IMR-90 (cell line): ENCODE data around the gene PIP5K1A. TPM values are rescaled to one million over a fixed set of nuclear protein-coding genes. Genes with fewer than 3 reads are reported as not detected.

Source experiments
- ATAC-seq: fragments of 200-7000 bp; cut with Tn5 transposase; 2 replicates; pipeline ENCODE4 v1.9.1; 2020; ENCODE audit warnings: low read depth, mild to moderate bottlenecking, moderate library complexity
- BruUV-seq: library from RNA; stranded (reverse); fragments of 400-500 nt; replicated peaks from 2 replicates; lab custom pipeline; 2021; lab: Mats Ljungman, UMichigan
- CTCF ChIA-PET: fragments of 300-600 bp; formaldehyde crosslinking; extraction: SDS; loops from one replicate; lab custom pipeline; 2021; ENCODE audit warnings: antibody characterized with exemption; lab: Yijun Ruan, JAX
- POLR2A ChIA-PET: fragments of 300-600 bp; sonication (Branson Sonifier 250); formaldehyde crosslinking; loops from one replicate; lab custom pipeline; 2022; ENCODE audit warnings: antibody characterized with exemption; ENCODE audit not compliant: unreplicated experiment; lab: Charles Lee
- DNase-seq: peaks from one replicate; pipeline ENCODE4 v3.0.0; 2013
- H2AFZ ChIP-seq: replicated peaks from 2 replicates; pipeline ENCODE3; 2013; ENCODE audit warnings: low read length, mild to moderate bottlenecking; ENCODE audit not compliant: poor library complexity
- H2AK5ac ChIP-seq: 2 replicates; pipeline ENCODE4 v1.6.1; 2013; ENCODE audit warnings: low read depth, low read length, inconsistent platforms
- H2AK9ac ChIP-seq: replicated peaks from 2 replicates; pipeline ENCODE3; 2013; ENCODE audit warnings: mild to moderate bottlenecking, low read depth, low read length, moderate library complexity; ENCODE audit not compliant: poor library complexity
- H2BK120ac ChIP-seq: 2 replicates; pipeline ENCODE4 v1.6.1; 2013; ENCODE audit warnings: low read depth, low read length, inconsistent platforms
- H2BK15ac ChIP-seq: 3 replicates; pipeline ENCODE4 v1.6.1; 2013; ENCODE audit warnings: low read depth, low read length, inconsistent platforms
- H2BK20ac ChIP-seq: 2 replicates; pipeline ENCODE4 v1.6.1; 2013; ENCODE audit warnings: low read depth, mild to moderate bottlenecking, inconsistent platforms, low read length, moderate library complexity
- H2BK5ac ChIP-seq: 2 replicates; pipeline ENCODE4 v1.6.1; 2013; ENCODE audit warnings: mild to moderate bottlenecking, low read depth, low read length, inconsistent platforms; ENCODE audit not compliant: poor library complexity, severe bottlenecking
- H3K14ac ChIP-seq: replicated peaks from 2 replicates; pipeline ENCODE4 v1.6.1; 2013; ENCODE audit warnings: low read depth, low read length, inconsistent platforms
- H3K18ac ChIP-seq: 2 replicates; pipeline ENCODE4 v1.6.1; 2013; ENCODE audit warnings: low read depth, low read length, control low read depth
- H3K23ac ChIP-seq: 2 replicates; pipeline ENCODE4 v1.6.1; 2013; ENCODE audit warnings: low read depth, low read length, inconsistent platforms
- H3K27ac ChIP-seq: 2 replicates; pipeline ENCODE4 v1.5.1; 2013; ENCODE audit warnings: mild to moderate bottlenecking, control low read depth, low read length; ENCODE audit not compliant: insufficient read depth
- H3K27me3 ChIP-seq: 2 replicates; pipeline ENCODE4 v1.6.1; 2013; ENCODE audit warnings: low read length; ENCODE audit not compliant: control insufficient read depth, insufficient read depth
- H3K36me3 ChIP-seq: 2 replicates; pipeline ENCODE4 v1.6.1; 2013; ENCODE audit warnings: low read length, mixed read lengths; ENCODE audit not compliant: control insufficient read depth, insufficient read depth
- H3K4ac ChIP-seq: 2 replicates; pipeline ENCODE4 v1.6.1; 2013; ENCODE audit warnings: low read depth, low read length, inconsistent platforms
- H3K4me1 ChIP-seq: 2 replicates; pipeline ENCODE4 v1.6.1; 2013; ENCODE audit warnings: low read length, mixed read lengths; ENCODE audit not compliant: control insufficient read depth, insufficient read depth
- H3K4me2 ChIP-seq: 2 replicates; pipeline ENCODE4 v1.6.1; 2013; ENCODE audit warnings: low read depth, mild to moderate bottlenecking, control low read depth, low read length, moderate library complexity
- H3K4me3 ChIP-seq: 2 replicates; pipeline ENCODE4 v1.5.1; 2013; ENCODE audit warnings: low read depth, mild to moderate bottlenecking, control low read depth, low read length, moderate library complexity; ENCODE audit not compliant: insufficient read depth
- H3K56ac ChIP-seq: 2 replicates; pipeline ENCODE4 v1.6.1; 2013; ENCODE audit warnings: low read length, inconsistent platforms; ENCODE audit not compliant: insufficient read depth; ENCODE audit errors: extremely low read depth
- H3K79me1 ChIP-seq, 2 experiments: 2 replicates each; pipeline ENCODE4 v1.6.1; 2013; ENCODE audit warnings: low read length in 2 of 2, inconsistent platforms in 1 of 2, low read depth in 1 of 2
- H3K9ac ChIP-seq: 2 replicates; pipeline ENCODE4 v1.6.1; 2013; ENCODE audit warnings: low read depth, low read length, control low read depth
- H3K9me1 ChIP-seq: 2 replicates; pipeline ENCODE4 v1.6.1; 2013; ENCODE audit warnings: low read length, inconsistent platforms; ENCODE audit not compliant: insufficient read depth
- H3K9me3 ChIP-seq: 2 replicates; pipeline ENCODE4 v1.6.1; 2013; ENCODE audit warnings: low read length; ENCODE audit not compliant: control insufficient read depth, insufficient read depth
- H4K20me1 ChIP-seq: 2 replicates; pipeline ENCODE4 v1.6.1; 2013; ENCODE audit warnings: low read length, inconsistent platforms; ENCODE audit not compliant: insufficient read depth
- H4K5ac ChIP-seq: 2 replicates; pipeline ENCODE4 v1.6.1; 2013; ENCODE audit warnings: mild to moderate bottlenecking, low read depth, low read length, control low read depth
- H4K8ac ChIP-seq, 2 experiments: 2 replicates each; pipeline ENCODE4 v1.6.1; 2013; ENCODE audit warnings: low read depth in 2 of 2, low read length in 2 of 2, control low read depth in 1 of 2, inconsistent platforms in 1 of 2
- H4K91ac ChIP-seq: 2 replicates; pipeline ENCODE4 v1.6.1; 2013; ENCODE audit warnings: low read depth, low read length, inconsistent platforms; ENCODE audit not compliant: insufficient read depth
- FOS ChIP-seq: fragments of 150-350 bp; IDR thresholded peaks from 2 replicates; pipeline ENCODE4 v1.6.1; 2016; ENCODE audit warnings: low read depth, low read length
- WGBS, 2 experiments: methylation state at CpG; one replicate each; pipeline versions ENCODE4 v1.1.5 to v1.1.7; 2013; ENCODE audit warnings: missing lambda C conversion rate in 2 of 2; ENCODE audit not compliant: insufficient read length in 1 of 2; ENCODE audit errors: extremely low coverage in 2 of 2; 5-methylcytosine and 5-hydroxymethylcytosine counted together
- dilution Hi-C: fragments of 300-500 bp; cut with HindIII; formaldehyde crosslinking; loops from one replicate; pipeline ENCODE4 v1.14.3; 2018; ENCODE audit warnings: low sequenced_read_pairs; ENCODE audit not compliant: unreplicated experiment
- in situ Hi-C: fragments of 300-500 bp; cut with MboI; formaldehyde crosslinking; loops from 3 replicates; pipeline ENCODE4 v1.14.3; 2019; ENCODE audit warnings: low sequenced_read_pairs, inconsistent platforms, mixed read lengths
- intact Hi-C: fragments of 100-400 bp; cut with micrococcal nuclease; formaldehyde crosslinking; loops from 2 replicates; pipeline ENCODE4 v1.10.0; 2022
- polyA plus RNA-seq, 3 experiments: library from polyadenylated mRNA; depleted of rRNA; stranded (reverse); fragments of >200 nt; gene quantifications; 2 replicates each; pipeline ENCODE4 v1.2.3, GENCODE V29; 2012; ENCODE audit warnings: low replicate concordance in 1 of 3
- total RNA-seq: library from RNA; depleted of rRNA; stranded (reverse); fragments of >200 nt; gene quantifications from 2 replicates; pipeline ENCODE4 v1.2.3, GENCODE V29; 2012

Gene PIP5K1A
- total and polyA plus RNA-seq, 2 of the 4 experiments (the other 2 are of a cell fraction) = 59.1 to 105 TPM

- Histone ChIP-seq H3K18ac (peak overlapping the region; percentile 32; the same call in 1 of the 2 replicates), H3K56ac (peak overlapping the region; percentile 80), H3K23ac (peak overlapping the region; percentile 55; the same call in 1 of the 2 replicates), H3K4me1 (peaks cover 5% of the 10 kb centered on the region; the same call in 1 of the 2 replicates), H3K4me3 (peak overlapping the region; percentile 36), H3K27me3 (no peaks in the 10 kb centered on the region), H3K9me3 (no peaks in the 10 kb centered on the region), H4K8ac (peak overlapping the region; percentile 72 to 97), H3K36me3 (peaks cover 5% of the 10 kb centered on the region), H3K4ac (peak overlapping the region; percentile 62), H4K20me1 (peaks cover 30% of the 10 kb centered on the region), H2AK5ac (peak overlapping the region; percentile 60; the same call in 1 of the 2 replicates), H3K79me1 (peaks cover 7 to 21% of the 10 kb centered on the region in 2 experiments; a peak in 3 of 4 replicates), H4K91ac (peak overlapping the region; percentile 46), H2BK20ac (peak overlapping the region; percentile 26; the same call in 1 of the 2 replicates), H3K14ac (peak overlapping the region; percentile 85), H3K9ac (peak overlapping the region; percentile 58; the same call in 1 of the 2 replicates), H2BK120ac (peak overlapping the region; percentile 19; the same call in 1 of the 2 replicates), H2BK5ac (peak overlapping the region; percentile 62), H2AFZ (peak overlapping the region; percentile 83), H3K27ac (peak overlapping the region; percentile 42), H4K5ac (peak overlapping the region; percentile 80), H3K4me2 (peak overlapping the region; percentile 79), H2AK9ac (peak overlapping the region; percentile 100), H2BK15ac (peak overlapping the region; percentile 68; the same call in 1 of the 3 replicates), H3K9me1 (peaks cover 7% of the 10 kb centered on the region; the same call in 1 of the 2 replicates)
- WGBS, 2 experiments = no CpG with 5 or more reads among the region's 10 CpGs
- DNase-seq = no peak
- POLR2A ChIA-PET = no interaction called here
- in situ Hi-C loops = loop anchor here (5.0 to 10.0 kb wide), 2 partner anchors 54 to 207 kb away; partner anchors contain the start of gene PSMD4
- dilution Hi-C loops = no loop called here
- no peak for TF ChIP-seq FOS
- intact Hi-C loops = loop anchor here (5.0 kb wide), 2 partner anchors 144 to 539 kb away; no protein-coding TSS in a partner anchor
- no TSS peak for BruUV-seq
- CTCF ChIA-PET = no interaction called here
- no peak for ATAC-seq
These were observed 494 bp upstream of the PIP5K1A start for GRCh38 chr1:151197863-151198253.
